IPS DF 19.7 (cell line): ENCODE measurements around the gene SNX5.
"Not testable (repeated sequence)": the region's sequence is repeated elsewhere in the genome, so short reads cannot be mapped to it uniquely, and the experiment has no call there.

Experiments used
- DNase-seq: peaks from one replicate; pipeline ENCODE4 v3.0.0-alpha.2; 2013; ENCODE audit warnings: low read depth, low spot score

The SNX5 gene

GRCh38 chr20:17960400-17960885 is 8.2 kb downstream of the SNX5 start:
- DNase-seq: not testable (repeated sequence)

- no peak for DNase-seq
Observed at GRCh38 chr20:17959257-17959627, 9.4 kb downstream of the SNX5 start.

DNA sequence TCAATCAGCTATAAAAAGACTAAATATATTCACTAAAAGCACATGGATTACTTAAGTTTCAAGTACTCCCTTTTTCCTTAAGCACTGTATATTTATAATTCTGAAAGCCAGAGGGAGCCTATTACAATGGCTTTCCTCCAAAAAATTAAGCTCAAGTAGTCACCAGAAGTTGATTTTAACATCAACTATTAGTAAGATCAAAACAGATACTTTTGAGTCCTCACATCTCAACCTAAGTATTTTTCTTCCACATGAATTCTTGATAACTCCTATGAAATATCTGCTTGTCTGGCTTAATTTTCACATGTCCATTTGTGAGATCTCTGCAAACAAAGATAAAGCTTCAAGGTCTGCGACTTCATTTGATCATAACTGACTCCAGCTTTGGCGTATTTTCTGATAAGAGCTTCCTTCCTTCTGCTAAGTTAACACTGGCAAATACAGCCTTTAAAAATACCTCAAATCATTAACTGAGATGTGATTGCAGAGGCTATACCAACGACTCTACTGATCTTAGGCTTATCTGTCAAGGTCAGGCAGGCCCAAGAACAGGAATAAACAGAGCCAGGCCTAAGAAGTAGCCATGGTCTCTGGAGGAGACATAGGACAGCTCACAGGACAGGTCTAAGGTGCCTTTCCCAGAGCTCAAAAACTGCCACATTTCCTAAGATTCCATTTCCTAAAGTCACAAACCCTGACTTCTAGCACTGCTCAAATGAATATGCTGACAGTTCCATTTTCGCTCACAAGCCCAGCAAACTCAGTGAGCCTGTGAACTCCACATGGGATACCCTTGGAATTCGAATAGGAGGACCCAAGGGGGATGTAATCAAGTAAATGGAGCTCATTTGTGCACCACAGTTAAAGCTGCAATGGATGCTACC is 10.0 kb downstream of the SNX5 start:
- DNase-seq: no peak

DNA sequence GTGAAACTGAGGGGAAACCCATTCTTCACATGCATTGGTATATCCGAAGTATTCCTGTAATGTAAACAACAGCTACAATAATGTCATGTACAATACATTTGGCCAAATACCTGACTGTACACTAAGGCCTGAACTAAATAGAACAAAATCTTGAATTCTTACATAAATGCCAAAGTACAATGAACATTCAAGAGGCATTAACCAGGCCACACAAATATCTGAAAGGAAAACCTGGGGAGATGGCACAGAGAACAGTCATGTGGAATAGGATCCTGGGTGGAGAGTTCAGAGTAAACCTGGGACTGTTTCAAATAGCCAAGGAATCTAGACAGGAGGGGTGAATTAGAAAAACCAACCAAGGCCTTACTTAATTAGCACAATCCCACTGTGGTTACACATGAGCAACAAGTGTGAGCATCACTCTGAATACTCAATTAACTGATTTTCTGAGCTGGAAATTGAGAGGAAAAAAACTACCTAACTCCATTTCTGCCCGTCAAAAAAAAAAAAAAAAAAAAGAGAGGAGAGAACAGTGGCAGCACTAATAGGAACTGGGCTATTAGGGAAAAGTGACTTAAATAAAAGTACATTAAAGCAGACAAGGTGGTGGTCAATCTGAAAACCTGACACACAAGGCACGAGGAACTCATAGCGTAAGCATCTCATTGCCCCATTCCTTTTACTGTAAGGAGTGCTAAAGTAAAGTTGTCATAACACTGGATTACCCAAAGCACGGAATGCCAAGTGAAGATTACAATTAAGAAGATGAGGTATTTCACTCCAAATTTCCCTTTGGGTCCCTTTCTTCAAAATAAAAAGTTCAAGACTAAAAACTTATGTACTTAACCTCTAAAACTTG is 10.9 kb downstream of the SNX5 start:
- DNase-seq: no peak

GRCh38 chr20:17956099-17956685 is 12.4 kb downstream of the SNX5 start:
- no peak for DNase-seq

- no peak for DNase-seq
Observed at GRCh38 chr20:17955302-17955701, 13.3 kb downstream of the SNX5 start.

GRCh38 chr20:17953935-17954334 is 14.7 kb downstream of the SNX5 start:
- DNase-seq: no peak

DNA sequence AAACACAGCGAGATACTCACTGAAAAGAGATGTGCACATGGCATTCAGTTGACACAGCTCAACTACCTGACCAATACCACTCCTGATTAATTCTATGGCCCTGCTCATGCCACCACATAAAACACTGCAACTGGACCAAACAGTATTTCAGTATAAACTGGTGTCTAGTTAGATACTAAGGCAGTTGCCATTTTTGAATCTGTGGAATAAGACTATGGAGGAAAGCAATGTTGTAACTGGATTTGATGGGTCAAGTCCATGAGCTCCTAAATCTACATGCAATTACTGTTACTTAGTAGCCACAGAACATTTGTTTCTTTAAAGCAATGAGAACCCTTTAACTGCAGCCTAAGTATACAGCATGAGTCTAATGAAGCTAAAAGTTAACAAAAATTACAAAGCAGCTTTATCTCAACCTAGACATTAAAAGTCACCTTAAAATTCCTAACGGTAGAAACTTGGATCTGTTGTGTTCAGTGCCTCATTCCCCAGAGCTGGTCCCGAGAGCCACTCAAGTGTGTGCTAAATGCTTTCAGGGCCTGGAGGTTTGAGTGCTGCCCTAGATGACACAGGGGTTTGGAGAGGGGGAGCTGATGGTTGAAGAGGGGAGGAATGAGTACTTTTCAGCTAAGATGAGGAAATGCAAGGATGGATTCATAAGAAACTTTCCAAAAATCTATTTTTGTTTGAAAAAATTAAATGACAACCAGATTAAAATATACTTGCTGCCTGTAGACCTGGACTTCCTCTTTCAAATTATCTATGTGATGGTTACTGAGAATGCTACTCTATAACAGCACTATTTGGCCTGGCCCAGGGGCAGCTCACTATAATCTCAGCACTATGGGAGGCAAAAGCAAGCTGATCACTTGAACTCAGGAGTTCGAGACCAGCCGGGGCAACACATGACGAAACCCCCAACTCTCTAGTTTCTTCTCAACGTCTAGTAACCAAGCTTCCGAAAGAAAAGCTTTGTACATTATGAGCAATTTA is 15.6 kb downstream of the SNX5 start:
- DNase-seq: no peak

DNA sequence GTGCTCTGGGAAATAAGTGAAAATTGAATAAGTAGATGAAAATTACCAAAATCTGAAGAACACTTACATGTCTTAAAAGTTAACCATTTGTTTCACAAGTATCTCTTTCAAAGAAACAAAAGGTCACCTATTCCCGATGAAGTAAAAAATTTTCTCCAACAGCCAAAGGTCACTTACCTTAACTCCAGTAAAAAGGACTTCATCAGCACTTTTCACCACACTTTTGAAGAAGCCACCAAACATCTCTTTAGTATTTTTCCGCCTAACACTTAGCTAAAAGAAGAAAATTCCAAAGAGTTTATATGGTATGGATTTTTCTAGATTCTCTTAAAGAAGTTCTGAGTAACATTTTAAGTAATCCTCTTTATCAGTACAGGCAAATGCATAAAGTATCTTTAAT is 17.3 kb downstream of the SNX5 start:
- no peak for DNase-seq

GRCh38 chr20:17950670-17951069 is 17.9 kb downstream of the SNX5 start:
- no peak for DNase-seq

- no peak for DNase-seq
Observed at GRCh38 chr20:17949899-17950298, 18.7 kb downstream of the SNX5 start.

GRCh38 chr20:17948442-17948841 is 20.2 kb downstream of the SNX5 start:
- DNase-seq: no peak

DNA sequence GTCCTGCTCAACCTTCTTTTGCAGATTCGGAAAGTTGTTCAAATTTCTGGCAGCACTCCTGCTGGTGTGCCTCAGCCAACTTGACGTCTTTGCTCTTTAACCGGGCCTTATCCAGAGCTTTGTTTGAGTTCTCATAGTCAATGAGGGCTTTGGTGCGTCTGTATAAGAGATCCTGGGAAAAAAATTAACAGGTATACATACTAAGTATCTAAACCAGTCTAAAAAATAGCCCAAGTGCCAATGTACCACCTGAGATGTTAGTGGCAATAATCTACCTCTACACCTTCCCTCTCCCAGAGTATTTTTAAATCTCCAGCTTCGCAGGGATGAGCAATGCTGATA is 21.1 kb downstream of the SNX5 start:
- DNase-seq: no peak

- DNase-seq: no peak
Observed at GRCh38 chr20:17946572-17947473, 21.8 kb downstream of the SNX5 start.

- no peak for DNase-seq
Observed at GRCh38 chr20:17946040-17946439, 22.6 kb downstream of the SNX5 start.

- no peak for DNase-seq
Observed at GRCh38 chr20:17944854-17945474, 23.6 kb downstream of the SNX5 start.

- DNase-seq: no peak
Observed at GRCh38 chr20:17943343-17943742, 25.3 kb downstream of the SNX5 start.

DNA sequence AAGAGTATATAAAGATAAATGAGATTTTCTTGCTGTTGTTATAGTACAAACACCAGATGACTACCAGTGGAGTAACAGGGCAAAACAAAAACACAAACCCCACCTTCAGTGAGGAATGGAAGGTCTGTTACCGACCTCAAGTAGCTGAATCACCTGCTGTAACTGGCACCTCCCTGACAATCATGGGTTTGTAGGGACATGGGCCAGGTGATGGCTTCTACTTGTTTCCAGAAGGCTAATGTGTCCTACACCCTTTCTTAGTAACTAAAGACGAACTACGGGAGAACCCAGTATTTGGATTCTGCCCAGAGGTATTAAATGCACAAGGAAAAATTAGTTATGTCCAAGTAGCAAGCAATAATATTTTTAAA is 26.8 kb downstream of the SNX5 start:
- no peak for DNase-seq

GRCh38 chr20:17941087-17941825 is 27.3 kb downstream of the SNX5 start:
- no peak for DNase-seq
